ENCODE results near the gene DRG2.

GRCh38 chr17:18151290-18151689 is 63.5 kb downstream of the DRG2 start:
- TF ChIP-seq POLR2A (IDR thresholded peaks at IDR 0.05) = no peak
- TF ChIP-seq CTCF (IDR thresholded peaks at IDR 0.05) = no peak
- TF ChIP-seq POLR2AphosphoS5 (IDR thresholded peaks at IDR 0.05) = no peak
